ENCODE measurements around the gene LPA.
"Not testable (repeated sequence)": the region's sequence is repeated elsewhere in the genome, so short reads cannot be mapped to it uniquely, and the experiment has no call there.

LPA gene

DNA sequence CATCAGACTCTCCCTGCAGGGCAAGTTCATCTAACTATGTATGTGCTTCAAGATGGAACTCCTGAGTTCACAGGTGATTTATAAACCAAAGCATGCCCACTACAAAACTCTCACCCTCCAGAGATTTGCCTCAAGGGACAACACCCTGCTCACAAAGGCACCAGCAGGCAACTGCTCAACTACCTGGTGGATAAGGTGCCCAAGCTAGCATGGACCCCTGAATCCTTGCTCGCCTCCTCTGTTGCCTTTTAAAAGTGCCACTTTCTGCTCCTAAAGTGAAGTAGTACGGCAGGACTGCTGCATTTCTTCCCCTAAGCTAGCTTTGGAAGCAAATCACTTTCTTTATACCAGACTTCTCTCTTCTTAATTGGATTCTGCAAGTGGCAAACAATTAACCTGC lies 1.2 kb downstream of the LPA start:
- no peak for FAIRE-seq

DNA sequence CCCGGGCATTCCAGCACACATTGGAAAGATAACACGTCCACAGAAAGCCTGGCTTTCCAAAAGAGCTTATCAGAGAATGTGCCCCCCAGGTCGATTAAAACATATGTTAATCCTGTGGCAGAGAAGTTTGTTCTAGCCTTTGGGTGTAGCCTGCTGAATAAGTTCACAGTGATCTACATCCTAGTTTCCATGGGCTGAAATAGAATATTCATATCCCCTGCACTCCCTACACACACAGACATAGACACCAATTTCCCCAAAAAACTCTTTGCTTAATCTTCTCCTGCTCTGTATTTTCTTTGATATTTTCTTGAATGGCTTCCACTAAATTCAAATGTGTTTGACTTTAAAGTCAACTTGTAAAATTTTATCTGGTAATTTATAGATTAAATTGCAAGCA lies 1.6 kb downstream of the LPA start:
- no peak for FAIRE-seq

DNA sequence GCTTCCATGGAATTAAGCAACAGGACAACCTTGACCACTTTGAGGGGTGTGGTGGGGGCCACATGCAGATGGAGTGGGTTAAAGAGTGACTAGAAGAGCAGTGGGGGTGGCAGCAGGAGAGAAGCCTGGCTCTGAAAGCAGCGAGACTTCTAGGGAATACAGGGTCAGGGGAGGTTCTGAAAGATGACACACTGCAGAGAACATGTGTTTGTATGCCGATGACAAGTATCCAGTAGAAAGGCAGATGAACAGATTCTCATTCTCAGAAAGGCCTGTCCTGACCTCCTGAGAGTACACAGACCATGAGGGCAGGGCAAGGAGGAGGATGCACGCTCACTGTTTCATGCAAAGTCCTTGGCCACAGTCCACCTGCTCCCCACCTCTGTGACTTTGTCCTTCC lies 2.9 kb downstream of the LPA start:
- no peak for FAIRE-seq

DNA sequence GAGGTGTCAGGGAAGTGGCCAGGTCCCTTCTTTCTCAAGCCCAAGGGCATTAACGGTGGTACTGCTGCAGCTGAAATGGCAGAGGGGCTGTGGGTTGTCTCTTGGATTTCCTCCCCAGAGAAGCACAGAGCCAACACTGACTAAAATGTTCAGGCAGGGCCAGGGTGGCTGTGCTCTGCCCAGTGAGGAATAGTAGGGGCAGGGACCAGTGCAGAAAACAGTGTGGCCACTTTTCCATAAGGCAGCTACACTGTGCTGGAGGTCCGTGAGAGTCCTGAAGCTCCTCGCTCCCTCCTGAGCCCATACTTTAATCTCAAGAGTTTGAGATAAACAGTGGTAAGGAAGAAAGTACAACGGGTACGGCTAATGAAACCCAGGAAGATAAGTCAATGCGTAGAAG lies 4.5 kb downstream of the LPA start:
- no peak for FAIRE-seq

DNA sequence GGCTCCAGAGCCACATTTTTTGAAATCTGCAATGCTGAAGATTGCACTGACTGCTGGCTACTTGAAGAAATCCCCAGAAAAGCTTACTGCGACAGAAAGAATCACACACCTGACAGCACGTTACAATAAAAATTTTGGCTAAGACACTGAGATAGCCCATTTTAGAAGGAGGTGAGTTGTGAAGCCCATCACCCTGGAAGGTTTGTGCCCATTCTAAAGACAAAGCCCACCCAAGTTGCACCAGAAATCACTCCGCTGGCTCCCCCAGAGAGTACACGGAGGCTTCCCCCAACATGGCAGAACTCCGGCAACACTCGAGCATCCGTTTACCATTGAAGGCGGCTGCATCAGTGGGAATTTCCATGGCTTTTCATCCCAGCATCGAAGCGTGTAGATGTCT lies 29.4 kb downstream of the LPA start:
- FAIRE-seq: no peak

DNA sequence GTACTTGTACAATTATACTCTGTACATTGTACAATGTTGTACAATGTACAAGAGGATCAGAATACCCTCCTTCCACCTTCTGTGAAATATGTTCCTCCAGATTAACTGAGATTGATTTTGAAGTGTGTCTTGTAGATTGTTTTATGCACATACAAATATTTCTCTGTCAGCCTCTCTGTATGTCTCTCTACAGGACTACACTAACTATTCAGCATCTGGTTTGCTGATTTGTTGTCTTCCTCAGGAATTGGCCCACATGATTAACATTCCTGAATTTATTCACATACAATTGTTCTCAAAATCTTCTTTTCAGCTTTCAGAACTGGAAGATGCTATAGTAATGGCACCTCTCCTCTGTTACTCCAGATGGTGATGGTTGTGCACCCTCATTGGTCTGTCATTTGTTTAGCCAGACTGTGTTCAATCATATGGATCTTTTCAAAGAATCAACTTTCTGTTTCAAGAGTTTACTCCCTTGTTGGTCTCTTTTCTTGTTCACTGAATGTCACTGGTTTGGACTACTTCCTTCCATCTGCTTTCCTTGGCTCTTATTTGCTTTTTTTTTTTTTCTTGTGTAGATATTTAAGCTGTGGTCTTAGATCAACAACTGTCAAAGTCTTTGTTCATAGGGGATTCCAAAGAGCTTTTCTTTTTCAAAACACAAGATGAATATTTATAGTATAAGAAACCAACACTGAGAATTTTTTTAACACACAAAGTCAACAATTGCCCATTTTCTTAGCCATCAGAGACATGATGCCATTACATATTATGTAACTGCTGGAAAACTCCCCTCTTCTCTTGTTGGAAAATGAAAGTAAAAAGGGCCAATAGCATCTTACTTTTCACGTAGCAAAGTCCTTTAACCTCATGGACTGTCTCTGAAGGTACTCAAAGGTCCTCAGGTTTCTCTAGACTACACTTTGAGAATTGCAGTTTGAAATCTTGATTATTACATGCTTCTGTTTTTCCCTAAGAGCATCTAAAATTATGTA lies 67.9 kb downstream of the LPA start:
- FAIRE-seq: no peak

DNA sequence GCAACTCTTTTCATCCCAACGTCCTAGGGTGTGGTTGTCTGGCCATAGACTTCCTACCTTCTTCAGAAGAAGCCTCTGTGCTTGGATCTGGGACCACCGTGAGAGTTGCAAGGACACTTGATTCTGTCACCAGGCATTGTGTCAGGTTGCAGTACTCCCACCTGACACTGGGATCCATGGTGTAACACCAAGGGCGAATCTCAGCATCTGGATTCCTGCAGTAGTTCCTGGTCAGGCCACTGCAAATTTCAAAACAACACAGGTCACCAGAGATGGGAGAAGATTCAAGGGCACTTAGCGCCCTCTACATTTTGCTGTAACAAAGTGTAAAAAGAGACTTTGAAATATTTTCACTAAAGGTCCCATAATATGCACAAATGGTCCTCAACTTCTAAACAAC lies 68.8 kb downstream of the LPA start:
- FAIRE-seq: not testable (repeated sequence)

DNA sequence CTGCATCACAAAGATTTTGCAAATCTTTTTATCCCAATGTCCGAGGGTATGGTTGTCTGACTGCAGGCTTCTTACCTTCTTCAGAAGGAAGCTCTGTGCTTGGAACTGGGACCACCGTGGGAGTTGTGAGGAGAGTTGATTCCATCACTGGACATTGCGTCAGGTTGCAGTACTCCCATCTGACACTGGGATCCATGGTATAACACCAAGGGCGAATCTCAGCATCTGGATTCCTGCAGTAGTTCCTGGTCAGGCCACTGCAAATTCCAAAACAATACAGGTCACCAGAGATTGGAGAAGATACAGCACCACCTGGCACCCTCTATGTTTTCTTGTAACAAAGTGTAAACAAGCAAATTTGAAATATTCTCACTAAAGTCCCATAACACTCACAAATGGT lies 77.7 kb downstream of the LPA start:
- FAIRE-seq: no peak

DNA sequence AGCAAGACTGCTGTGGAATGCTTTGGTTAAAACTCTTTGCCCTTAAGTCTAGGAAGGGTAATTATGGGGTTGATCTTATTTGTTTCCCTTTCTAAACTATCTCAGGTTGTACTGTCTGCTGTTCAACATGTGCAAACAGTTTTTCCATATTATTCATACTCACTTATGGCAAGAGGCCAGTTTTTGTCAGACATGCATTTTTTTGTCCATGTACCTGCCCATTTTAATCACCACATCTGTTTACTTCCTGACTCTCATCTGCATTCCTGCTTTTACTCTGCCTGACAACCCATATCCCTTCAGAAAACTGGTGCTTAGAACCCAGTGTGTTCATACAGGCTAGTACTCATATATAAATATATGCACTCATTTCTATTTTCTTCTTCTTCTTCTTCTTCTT lies 80.3 kb downstream of the LPA start:
- FAIRE-seq: no peak

DNA sequence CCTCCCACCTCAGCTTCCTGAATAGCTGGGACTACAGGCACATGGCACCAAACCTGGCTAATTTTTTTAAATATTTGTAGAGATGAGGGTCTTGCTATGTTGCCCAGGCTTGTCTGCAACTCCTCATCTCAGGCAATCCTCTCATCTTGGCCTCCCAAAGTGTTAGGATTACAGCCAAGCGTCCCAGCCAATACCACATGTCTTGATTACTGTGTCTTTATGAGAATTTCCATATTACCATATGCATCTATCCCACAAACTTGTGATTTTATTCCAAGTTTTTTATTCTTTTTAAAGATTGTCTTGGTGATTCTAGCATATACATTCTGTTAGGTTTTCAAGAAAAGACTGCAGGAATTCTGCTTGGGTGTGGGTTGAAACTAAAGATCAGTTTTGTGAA lies 82.7 kb downstream of the LPA start:
- no peak for FAIRE-seq

DNA sequence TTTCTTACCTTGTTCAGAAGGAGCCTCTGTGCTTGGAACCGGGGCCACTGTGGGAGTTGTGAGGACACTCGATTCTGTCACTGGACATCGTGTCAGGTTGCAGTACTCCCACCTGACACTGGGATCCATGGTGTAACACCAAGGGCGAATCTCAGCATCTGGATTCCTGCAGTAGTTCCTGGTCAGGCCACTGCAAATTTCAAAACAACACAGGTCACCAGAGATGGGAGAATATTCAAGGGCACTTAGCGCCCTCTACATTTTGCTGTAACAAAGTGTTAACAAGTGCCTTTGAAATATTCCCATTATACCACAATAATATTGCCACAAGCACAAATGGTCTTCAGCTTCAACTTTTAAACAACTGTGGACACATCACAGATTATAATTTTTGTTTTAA lies 85.6 kb downstream of the LPA start:
- not testable (repeated sequence) for FAIRE-seq

DNA sequence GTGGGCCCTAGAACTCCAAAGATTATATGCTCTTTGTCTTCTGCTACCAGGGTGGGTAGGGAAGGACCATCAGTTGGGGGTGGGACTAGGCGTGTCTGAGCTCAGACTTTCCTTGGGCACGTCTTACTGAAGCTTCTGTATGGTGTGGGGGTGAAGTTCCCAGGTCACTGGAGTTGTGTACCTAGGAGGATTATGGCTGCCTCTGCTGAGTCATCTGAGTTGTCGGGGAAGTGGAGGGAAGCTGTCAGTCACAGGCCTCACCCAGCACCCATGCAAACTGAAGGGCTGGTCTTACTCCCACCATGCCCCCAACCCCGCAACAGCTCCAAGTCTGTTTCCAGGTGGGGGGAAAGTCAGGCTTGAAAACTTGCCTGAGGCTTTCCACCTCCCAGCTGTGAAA lies 90.1 kb downstream of the LPA start:
- no peak for FAIRE-seq

DNA sequence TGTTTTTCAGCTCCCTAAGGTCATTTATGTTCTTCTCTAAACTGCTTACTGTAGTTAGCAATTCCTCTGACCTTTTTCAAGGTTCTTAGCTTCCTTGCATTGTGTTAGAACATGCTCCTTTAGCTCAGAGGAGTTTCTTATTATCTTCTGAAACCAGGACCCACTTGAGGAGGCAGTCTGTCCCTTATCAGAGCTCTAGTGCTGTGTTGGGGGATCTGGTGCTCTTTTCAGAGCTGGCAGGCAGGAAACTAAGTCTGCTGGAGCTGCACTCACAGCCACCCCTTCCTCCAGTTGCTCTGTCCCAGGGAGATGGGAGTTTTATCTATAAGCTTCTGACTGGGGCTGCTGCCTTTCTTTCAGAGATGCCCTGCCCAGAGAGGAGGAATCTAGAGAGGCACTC lies 92.9 kb downstream of the LPA start:
- FAIRE-seq: not testable (repeated sequence)

DNA sequence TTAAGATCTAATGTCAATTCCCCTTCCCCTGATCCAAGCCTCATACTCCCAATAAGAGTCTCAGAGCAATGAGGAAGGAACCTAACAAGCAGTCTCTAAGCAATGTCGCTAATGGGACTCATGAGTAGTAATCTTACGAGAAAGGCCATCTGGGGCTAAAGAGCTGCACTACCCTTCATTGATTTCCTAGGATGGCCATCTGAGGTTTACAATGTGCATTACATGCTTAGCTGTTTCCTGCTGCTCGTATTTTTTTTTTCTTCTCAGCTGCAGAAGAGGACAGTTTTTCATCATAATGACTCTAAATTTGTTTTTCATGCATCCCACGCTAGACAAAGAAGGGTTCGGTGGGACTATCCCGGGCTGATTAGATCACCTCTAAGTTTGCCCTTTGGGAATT lies 119.3 kb downstream of the LPA start:
- FAIRE-seq: no peak

DNA sequence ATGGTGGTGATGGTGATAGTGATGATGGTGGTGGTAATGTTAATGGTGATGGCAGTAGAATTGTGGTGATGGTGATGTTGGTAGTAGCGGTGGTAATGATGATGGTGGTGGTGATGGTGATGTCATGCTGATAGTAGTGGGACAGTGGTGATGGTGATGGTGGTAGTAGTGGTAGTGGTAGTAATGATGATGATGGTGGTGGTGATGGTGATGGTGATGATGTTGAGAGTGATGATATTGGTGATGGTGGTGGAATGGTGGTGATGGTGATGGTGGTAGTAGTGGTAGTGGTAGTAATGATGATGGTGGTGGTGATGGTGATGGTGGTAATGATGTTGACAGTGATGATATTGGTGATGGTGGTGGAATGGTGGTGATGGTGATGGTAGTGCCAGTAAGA lies 128.8 kb downstream of the LPA start:
- no peak for FAIRE-seq

DNA sequence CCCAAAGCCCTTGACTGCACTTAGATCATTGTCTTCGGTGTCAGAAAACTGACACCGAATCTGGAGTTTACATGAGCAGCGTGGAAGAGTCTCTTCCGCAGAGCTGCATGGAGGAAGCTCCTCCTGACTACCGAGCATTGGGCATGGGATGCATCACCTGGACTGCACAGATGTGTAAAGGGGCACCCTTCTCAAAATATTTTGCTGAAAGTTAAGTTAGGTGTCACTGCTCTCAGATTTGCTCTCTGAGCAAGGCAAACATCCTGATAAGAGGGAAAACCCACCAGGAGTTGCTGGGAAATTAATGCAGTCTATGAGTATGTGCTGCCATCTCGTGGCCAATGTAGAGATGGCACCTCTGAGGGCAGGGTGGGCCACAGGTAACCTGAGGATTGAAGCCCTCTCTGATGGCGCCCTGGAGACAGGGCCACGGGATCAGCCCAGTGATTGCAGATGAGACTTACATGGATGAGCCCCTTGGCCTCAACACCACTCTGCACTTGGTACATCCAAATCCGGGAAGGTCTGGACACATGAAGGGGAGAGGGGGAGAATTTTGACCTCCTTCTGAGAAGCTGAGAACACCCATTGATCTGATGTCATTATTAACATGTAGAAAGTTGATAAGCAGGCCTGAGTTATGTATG lies 129.9 kb downstream of the LPA start:
- FAIRE-seq: no peak

DNA sequence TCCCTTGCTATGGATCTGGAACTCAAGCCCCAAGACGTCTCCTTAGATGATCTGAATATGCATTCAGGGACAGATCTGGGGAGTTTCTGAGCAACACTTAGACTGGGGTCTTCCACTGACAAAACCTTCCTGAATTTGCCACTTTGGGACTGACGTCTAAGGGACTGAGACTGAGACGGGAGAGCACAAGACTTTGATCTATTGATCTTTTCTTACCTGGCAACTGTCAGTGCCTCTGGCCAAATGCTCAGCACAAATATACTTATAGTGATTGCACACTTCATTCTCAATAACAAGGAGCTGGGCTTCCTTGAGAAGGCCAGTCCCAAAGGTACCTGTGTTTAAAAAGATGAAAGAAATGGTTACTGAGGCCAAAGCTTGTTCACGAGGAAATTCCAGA lies 131.8 kb downstream of the LPA start:
- no peak for FAIRE-seq

DNA sequence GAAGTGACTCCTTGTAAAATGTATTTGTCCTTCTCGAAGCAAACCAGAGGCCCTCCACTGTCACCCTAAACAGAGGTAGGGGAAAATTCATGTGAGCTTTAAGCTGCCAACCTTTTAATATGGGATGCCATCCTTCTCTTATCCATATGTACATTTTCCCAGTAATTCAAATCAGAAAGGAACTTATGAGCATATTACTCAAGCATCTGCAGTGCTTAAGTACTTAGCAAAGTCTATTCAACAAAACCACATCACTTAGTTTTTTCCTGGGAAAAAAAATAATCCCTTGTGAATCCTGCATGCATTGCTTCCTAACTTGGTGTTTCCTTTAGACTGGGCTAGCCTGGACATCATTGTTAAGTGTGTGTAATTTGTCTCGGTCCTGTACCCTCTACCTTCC lies 132.2 kb downstream of the LPA start:
- no peak for FAIRE-seq

DNA sequence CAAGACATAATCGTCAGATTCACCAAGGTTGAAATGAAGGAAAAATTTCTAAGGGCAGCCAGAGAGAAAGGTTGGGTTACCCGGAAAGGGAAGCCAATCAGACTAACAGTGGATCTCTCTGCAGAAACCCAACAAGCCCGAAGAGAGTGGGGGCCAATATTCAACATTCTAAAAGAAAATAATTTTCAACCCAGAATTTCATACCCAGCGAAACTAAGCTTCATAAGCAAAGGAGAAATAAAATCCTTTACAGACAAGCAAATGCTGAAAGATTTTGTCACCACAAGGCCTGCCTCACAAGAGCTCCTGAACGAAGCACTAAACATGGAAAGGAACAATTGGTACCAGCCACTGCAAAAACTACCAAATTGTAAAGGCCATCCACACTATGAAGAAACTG lies 134.6 kb downstream of the LPA start:
- FAIRE-seq: not testable (repeated sequence)

DNA sequence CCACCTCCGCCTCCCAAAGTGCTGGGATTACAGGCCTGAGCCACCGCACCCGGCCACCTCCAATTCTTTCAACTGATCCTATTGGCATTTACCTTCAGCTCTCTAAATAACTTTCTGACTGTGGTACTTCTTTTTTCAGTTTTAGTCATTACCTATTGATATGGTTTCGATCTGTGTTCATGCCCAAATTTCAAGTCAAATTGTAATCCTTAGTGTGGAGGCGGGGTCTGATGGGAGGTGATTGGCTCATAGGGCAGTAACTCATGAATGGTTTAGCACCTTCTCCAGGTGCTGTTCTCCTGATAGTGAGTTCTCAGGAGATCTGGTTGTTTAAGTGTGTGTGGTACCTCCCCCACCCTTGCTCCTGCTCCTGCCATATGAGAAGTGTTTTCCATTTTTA lies 140.9 kb downstream of the LPA start:
- FAIRE-seq: no peak

DNA sequence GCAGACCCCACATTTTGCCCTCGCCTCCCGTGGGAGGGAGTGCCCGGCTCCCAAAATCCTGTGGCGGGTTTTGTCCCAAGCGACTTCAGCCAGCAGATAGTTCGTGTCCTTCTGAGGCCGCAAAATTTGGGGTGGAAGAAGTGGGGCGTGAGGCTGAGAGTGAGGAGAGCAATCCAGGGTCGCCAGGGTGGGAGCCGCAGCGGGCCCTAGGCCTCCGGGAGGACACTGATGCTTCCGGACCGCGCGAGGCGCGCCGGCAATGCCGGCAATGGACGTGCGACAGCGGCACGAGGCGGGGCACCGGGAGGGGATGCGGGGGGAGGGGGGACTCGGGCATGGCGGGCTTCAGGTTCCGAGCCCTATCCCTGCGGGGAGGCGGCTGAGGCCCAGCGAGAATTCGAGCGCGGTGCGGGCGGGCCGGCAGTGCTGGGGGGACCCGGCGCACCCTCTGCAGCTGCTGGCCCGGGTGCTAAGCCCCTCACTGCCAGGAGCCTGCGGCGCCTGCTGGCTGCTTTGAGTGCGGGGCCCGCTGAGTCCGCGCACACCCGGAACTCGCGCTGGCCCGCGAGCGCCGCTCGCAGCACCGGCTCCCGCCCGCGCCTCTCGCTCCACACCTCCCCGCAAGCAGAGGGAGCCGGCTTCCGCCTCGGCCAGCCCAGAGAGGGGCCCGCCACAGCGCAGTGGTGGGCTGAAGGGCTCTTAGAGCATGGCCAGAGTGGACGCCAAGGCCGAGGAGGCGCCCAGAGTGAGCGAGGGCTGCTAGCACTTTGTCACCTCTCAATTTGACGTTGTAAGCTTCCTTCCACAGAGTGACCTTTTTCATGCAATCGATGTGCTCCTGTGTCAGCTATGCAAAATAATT lies 143.8 kb downstream of the LPA start:
- FAIRE-seq: no peak

DNA sequence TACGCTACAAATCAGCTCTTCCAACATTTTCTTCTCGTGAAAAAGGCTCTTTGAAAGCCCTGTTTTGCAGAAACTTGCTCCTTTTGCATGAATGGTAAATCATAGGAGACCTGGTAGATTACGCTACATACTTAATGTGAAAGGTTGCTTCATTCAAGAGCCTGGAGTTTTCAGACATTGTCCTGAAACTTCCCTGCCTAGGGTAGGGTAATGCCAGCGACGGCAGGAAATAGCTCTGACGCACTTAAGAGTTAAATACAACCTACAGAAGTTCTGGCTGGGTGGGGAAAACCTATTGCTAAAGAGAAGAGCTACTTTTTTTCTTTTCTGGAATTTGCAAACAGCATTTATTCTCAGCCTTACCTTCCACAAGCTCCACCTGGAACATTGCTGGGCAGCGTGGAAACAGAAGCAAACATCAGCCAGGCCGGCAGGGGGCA lies 144.5 kb downstream of the LPA start:
- FAIRE-seq: no peak

DNA sequence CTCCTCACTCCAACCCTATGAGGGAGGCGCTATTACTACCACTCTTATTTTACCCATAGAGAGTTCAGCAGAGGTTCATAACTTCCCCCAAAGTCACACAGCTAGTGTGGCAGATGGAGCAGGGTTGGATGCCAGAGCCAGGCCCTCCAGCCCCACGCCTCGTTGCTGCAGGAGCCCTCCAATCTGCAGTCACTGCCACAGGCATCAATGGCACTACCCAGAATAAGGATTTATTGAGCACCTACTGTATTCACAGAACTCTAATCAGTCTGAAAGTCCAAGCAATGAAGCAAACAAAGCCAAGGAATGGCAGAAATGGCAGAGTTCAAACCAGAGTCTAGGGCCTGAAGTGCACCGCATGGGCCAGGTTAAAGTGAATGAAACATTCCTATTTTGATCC lies 144.9 kb downstream of the LPA start:
- FAIRE-seq: no peak

Measured in TTC549 (cell line).